A673 (cell line): ENCODE data around the gene CCDC134. TPM values are rescaled to one million over a fixed set of nuclear protein-coding genes. Genes with fewer than 3 reads are reported as not detected.

Source experiments
- BruUV-seq: library from RNA; stranded (reverse); fragments of 400-500 nt; replicated peaks from 2 replicates; lab custom pipeline; 2021; lab: Mats Ljungman, UMichigan
- CTCF ChIA-PET: fragments of 300-600 bp; sonication (Branson Sonifier 250); formaldehyde crosslinking; loops from one replicate; lab custom pipeline; 2022; ENCODE audit warnings: antibody characterized with exemption; lab: Charles Lee
- POLR2A ChIA-PET: fragments of 300-600 bp; sonication (Branson Sonifier 250); formaldehyde crosslinking; loops from one replicate; lab custom pipeline; 2022; ENCODE audit warnings: antibody characterized with exemption; ENCODE audit not compliant: low non-redundant PET; lab: Charles Lee
- DNase-seq: peaks from one replicate; pipeline ENCODE4 v3.0.0-alpha.2; 2015; ENCODE audit warnings: low spot score
- H3K27ac ChIP-seq: fragments of 200-600 bp; sonication (generic); 2 replicates; pipeline ENCODE4 v1.5.1; 2016; ENCODE audit warnings: mixed run types, low read depth, mild to moderate bottlenecking, mixed read lengths, antibody characterized with exemption, low read length; ENCODE audit not compliant: poor library complexity, severe bottlenecking
- H3K27me3 ChIP-seq: fragments of 200-600 bp; sonication (generic); replicated peaks from 2 replicates; pipeline ENCODE4 v1.6.1; 2017; ENCODE audit warnings: mixed run types, low read depth, mild to moderate bottlenecking, mixed read lengths, antibody characterized with exemption, low read length; ENCODE audit not compliant: insufficient read depth, poor library complexity
- H3K36me3 ChIP-seq: fragments of 200-600 bp; sonication (generic); 2 replicates; pipeline ENCODE4 v1.6.1; 2016; ENCODE audit warnings: mixed run types, mild to moderate bottlenecking, mixed read lengths, antibody characterized with exemption, low read length; ENCODE audit not compliant: insufficient read depth, poor library complexity, severe bottlenecking
- H3K4me1 ChIP-seq: fragments of 200-600 bp; sonication (generic); 2 replicates; pipeline ENCODE4 v1.6.1; 2017; ENCODE audit warnings: mixed run types, mild to moderate bottlenecking, mixed read lengths, antibody characterized with exemption, low read length; ENCODE audit not compliant: insufficient read depth, poor library complexity, severe bottlenecking
- H3K4me3 ChIP-seq: fragments of 200-600 bp; sonication (generic); 2 replicates; pipeline ENCODE4 v1.5.1; 2016; ENCODE audit warnings: low read depth, mixed run types, mild to moderate bottlenecking, mixed read lengths, low read length; ENCODE audit not compliant: poor library complexity, severe bottlenecking
- H3K9me3 ChIP-seq: fragments of 200-600 bp; sonication (generic); 2 replicates; pipeline ENCODE4 v1.6.1; 2016; ENCODE audit warnings: mixed run types, low read depth, mild to moderate bottlenecking, mixed read lengths, antibody characterized with exemption, low read length; ENCODE audit not compliant: poor library complexity, severe bottlenecking
- EZH2 ChIP-seq: fragments of 200-600 bp; sonication (generic); IDR thresholded peaks from 2 replicates; pipeline ENCODE4 v1.6.1; 2017; ENCODE audit warnings: borderline replicate concordance, low read depth, mild to moderate bottlenecking, mixed read lengths, antibody characterized with exemption, low read length; ENCODE audit not compliant: poor library complexity, severe bottlenecking
- intact Hi-C: fragments of 100-400 bp; cut with micrococcal nuclease; formaldehyde crosslinking; loops from one replicate; pipeline ENCODE4 v1.10.0; 2022; ENCODE audit not compliant: unreplicated experiment
- total RNA-seq: library from RNA; stranded (reverse); gene quantifications from 2 replicates; pipeline ENCODE4 v1.2.3, GENCODE V29; 2021
- TF ChIP-seq, protein P1 (sequence below): fragments of 300-800, 200-600 bp; sonication (generic); conservative IDR thresholded peaks from 2 replicates; pipeline ENCODE4 v1.5.1; 2017; ENCODE audit warnings: low read depth, mild to moderate bottlenecking, antibody characterized with exemption, low read length, moderate library complexity, mixed read lengths

The CCDC134 gene
- total RNA-seq, 1 experiment from 2014 or later = 27.4 TPM

DNA sequence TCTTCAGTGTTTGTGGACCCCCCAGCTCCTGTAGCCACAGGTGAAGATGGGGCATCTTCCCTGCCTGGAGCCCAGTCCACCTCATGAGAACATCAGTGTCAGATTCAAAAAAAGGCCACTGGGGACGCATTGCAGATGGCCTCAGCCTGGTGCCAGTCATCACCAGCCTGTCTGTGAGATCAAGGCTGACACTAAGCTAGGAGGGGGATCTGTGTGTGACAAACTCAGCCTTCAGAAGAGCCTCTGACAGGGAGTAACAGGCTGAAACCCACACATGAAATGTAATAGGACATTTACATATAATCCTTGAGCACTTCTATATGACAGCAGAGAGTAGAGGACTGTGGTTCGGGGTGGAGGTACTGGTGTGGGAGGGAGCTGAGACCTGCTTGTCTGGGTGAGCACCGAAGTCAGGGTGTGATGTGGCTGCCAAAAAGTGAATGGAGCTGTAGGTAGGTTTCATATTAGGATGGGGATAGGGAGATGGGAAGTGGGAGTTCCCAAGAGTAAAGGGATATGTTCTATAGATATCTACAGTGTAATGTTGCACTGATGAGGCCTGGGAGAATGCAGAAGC, 20.5 kb upstream of the CCDC134 start:
- no TSS peak for BruUV-seq
- TF ChIP-seq EZH2 = no peak
- TF ChIP-seq, protein P1, sequence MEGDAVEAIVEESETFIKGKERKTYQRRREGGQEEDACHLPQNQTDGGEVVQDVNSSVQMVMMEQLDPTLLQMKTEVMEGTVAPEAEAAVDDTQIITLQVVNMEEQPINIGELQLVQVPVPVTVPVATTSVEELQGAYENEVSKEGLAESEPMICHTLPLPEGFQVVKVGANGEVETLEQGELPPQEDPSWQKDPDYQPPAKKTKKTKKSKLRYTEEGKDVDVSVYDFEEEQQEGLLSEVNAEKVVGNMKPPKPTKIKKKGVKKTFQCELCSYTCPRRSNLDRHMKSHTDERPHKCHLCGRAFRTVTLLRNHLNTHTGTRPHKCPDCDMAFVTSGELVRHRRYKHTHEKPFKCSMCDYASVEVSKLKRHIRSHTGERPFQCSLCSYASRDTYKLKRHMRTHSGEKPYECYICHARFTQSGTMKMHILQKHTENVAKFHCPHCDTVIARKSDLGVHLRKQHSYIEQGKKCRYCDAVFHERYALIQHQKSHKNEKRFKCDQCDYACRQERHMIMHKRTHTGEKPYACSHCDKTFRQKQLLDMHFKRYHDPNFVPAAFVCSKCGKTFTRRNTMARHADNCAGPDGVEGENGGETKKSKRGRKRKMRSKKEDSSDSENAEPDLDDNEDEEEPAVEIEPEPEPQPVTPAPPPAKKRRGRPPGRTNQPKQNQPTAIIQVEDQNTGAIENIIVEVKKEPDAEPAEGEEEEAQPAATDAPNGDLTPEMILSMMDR = no peak
- CTCF ChIA-PET = no interaction called here
- no peak overlapping the region for H3K27ac ChIP-seq
- no peak overlapping the region for H3K4me3 ChIP-seq
- POLR2A ChIA-PET = no interaction called here
- no peak for DNase-seq
- no peaks in the 10 kb centered on the region for H3K9me3 ChIP-seq
- intact Hi-C loops = no loop called here
- no peaks in the 10 kb centered on the region for H3K4me1 ChIP-seq
- H3K36me3 ChIP-seq = no peaks in the 10 kb centered on the region
- H3K27me3 ChIP-seq = no peaks in the 10 kb centered on the region

DNA sequence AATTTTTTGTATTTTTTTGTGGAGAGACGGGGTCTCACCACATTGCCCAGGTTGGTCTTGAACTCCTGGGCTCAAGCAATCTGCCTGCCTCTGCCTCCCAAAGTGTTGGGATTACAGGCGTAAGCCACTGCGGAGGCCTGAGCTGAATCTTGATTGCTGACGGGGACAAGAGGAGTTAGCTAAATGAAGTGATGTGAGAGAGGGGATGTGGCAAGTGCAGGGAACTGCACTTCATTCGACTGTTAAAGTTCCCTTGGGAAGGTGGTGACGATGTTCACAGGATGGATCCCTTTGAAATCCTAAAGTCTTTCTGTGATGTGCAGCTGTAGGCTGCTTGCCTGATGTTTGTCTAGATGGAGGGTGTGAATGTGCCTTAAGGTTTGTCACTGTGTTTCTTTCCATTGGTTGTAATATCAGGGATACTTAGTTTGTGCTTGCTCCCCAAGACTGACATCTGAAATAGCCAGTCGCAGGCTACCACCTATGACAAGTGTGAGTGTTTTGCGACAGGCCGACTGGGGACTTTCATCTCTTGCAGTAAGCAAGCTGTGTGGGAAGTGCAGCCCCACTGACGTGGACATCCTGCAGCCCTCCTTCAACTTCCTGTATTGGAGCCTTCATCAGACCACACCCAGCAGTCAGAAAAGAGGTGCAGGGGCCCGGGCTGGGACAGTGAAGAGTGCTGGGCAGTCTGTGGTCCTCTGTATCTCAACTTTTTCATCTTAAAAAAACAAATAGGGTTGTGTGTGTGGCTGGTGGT, 19.6 kb upstream of the CCDC134 start:
- H3K27ac ChIP-seq = no peak overlapping the region
- H3K9me3 ChIP-seq = no peaks in the 10 kb centered on the region
- H3K36me3 ChIP-seq = no peaks in the 10 kb centered on the region
- DNase-seq = no peak
- no peaks in the 10 kb centered on the region for H3K27me3 ChIP-seq
- H3K4me3 ChIP-seq = no peak overlapping the region
- H3K4me1 ChIP-seq = no peaks in the 10 kb centered on the region
- ChIA-PET CTCF (no interaction called here), POLR2A (interaction anchor here (0.5 kb wide), 1 partner anchor 156 kb away, joined by 3 read pairs; no protein-coding TSS in a partner anchor)
- TF ChIP-seq, protein P1 = no peak
- no peak for TF ChIP-seq EZH2
- intact Hi-C loops = no loop called here
- no TSS peak for BruUV-seq

DNA sequence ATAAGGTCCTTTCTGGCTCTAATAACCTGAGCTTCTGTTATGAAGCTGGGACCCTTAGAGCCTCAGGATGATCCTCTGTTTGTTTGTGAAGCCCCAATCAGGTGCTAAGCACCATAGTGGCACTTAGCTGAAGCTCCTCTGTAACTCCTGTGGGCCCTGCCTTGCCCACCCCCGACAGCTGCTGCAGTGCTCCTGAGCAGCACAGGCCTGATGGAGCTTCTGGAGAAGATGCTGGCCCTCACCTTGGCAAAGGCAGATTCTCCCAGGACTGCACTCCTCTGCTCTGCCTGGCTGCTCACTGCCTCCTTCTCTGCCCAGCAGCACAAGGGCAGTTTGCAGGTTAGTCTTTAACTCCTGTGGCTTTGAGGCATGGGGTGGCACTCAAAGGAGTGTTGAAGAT, 19.0 kb upstream of the CCDC134 start:
- ChIA-PET CTCF (interaction anchor here (1.3 kb wide), 1 partner anchor 84 kb away, joined by 4 read pairs; no protein-coding TSS in a partner anchor), POLR2A (no interaction called here)
- no TSS peak for BruUV-seq

More for the DNA sequence above, 19.0 kb upstream of the CCDC134 start:
- H3K4me1 ChIP-seq = no peaks in the 10 kb centered on the region
- H3K27ac ChIP-seq = no peak overlapping the region
- no peak overlapping the region for H3K4me3 ChIP-seq
- DNase-seq = no peak
- TF ChIP-seq, protein P1 = no peak
- TF ChIP-seq EZH2 = no peak
- H3K36me3 ChIP-seq = no peaks in the 10 kb centered on the region
- no peaks in the 10 kb centered on the region for H3K27me3 ChIP-seq
- H3K9me3 ChIP-seq = no peaks in the 10 kb centered on the region
- intact Hi-C loops = no loop called here
